MM.1S (cell line): ENCODE data around the gene FAAP100.

ENCODE experiments used
- DNase-seq: peaks from one replicate; pipeline ENCODE4 v3.0.0-alpha.2; 2015
- H2AFZ ChIP-seq: fragments of 300-600 bp; sonication (generic); 2 replicates; pipeline ENCODE4 v1.6.0; 2016; ENCODE audit warnings: antibody characterized with exemption, low read length
- H3F3A ChIP-seq: fragments of 300-600 bp; sonication (generic); 2 replicates; pipeline ENCODE4 v1.6.1; 2016; ENCODE audit warnings: mild to moderate bottlenecking, antibody characterized with exemption, low read length, moderate library complexity, mixed read lengths; ENCODE audit not compliant: insufficient read depth
- H3K27ac ChIP-seq: fragments of 300-600 bp; sonication (generic); 2 replicates; pipeline ENCODE4 v1.5.1; 2016; ENCODE audit warnings: mild to moderate bottlenecking, low read length
- H3K27me3 ChIP-seq: fragments of 300-600 bp; sonication (generic); replicated peaks from 2 replicates; pipeline ENCODE4 v1.6.0; 2016; ENCODE audit warnings: low read length; ENCODE audit not compliant: insufficient read depth
- H3K36me3 ChIP-seq: fragments of 300-600 bp; sonication (generic); replicated peaks from 2 replicates; pipeline ENCODE4 v1.6.1; 2016; ENCODE audit warnings: mild to moderate bottlenecking, low read length, mixed read lengths; ENCODE audit not compliant: insufficient read depth
- H3K4me1 ChIP-seq: fragments of 300-600 bp; sonication (generic); 2 replicates; pipeline ENCODE4 v1.6.1; 2016; ENCODE audit warnings: low read length, mixed read lengths
- H3K4me2 ChIP-seq: fragments of 300-600 bp; sonication (generic); 2 replicates; pipeline ENCODE4 v1.6.0; 2016; ENCODE audit warnings: low read depth, low read length
- H3K4me3 ChIP-seq: fragments of 300-600 bp; sonication (generic); 2 replicates; pipeline ENCODE4 v1.5.1; 2016; ENCODE audit warnings: low read length, mixed read lengths
- H3K79me2 ChIP-seq: fragments of 300-600 bp; sonication (generic); 2 replicates; pipeline ENCODE4 v1.6.1; 2016; ENCODE audit warnings: mixed run types, low read length, mixed read lengths
- H3K9ac ChIP-seq: fragments of 300-600 bp; sonication (generic); 2 replicates; pipeline ENCODE4 v1.6.1; 2016; ENCODE audit warnings: low read length, mixed read lengths
- H3K9me2 ChIP-seq: fragments of 300-600 bp; sonication (generic); replicated peaks from 2 replicates; pipeline ENCODE4 v1.6.1; 2016; ENCODE audit warnings: mild to moderate bottlenecking, low read length, mixed read lengths; ENCODE audit not compliant: insufficient read depth
- H3K9me3 ChIP-seq: fragments of 300-600 bp; sonication (generic); replicated peaks from 2 replicates; pipeline ENCODE4 v1.6.1; 2016; ENCODE audit warnings: mild to moderate bottlenecking, low read length, mixed read lengths; ENCODE audit not compliant: insufficient read depth
- H4K20me1 ChIP-seq: fragments of 300-600 bp; sonication (generic); 2 replicates; pipeline ENCODE4 v1.6.1; 2016; ENCODE audit warnings: mild to moderate bottlenecking, low read length, moderate library complexity, mixed read lengths; ENCODE audit not compliant: insufficient read depth
- EZH2 ChIP-seq: fragments of 300-600 bp; sonication (generic); optimal IDR thresholded peaks from 2 replicates; pipeline ENCODE3; 2017; ENCODE audit warnings: low read depth, mild to moderate bottlenecking, antibody characterized with exemption, low read length, mixed read lengths
- EZH2phosphoT487 ChIP-seq: fragments of 300-600 bp; sonication (generic); IDR thresholded peaks from 2 replicates; pipeline ENCODE4 v1.6.1; 2018; ENCODE audit warnings: antibody characterized with exemption, low read length
- TF ChIP-seq, protein P1 (sequence below): fragments of 300-600 bp; sonication (generic); IDR thresholded peaks from 2 replicates; pipeline ENCODE4 v1.5.1; 2016; ENCODE audit warnings: antibody characterized with exemption, low read length, mixed read lengths

FAAP100 gene

DNA sequence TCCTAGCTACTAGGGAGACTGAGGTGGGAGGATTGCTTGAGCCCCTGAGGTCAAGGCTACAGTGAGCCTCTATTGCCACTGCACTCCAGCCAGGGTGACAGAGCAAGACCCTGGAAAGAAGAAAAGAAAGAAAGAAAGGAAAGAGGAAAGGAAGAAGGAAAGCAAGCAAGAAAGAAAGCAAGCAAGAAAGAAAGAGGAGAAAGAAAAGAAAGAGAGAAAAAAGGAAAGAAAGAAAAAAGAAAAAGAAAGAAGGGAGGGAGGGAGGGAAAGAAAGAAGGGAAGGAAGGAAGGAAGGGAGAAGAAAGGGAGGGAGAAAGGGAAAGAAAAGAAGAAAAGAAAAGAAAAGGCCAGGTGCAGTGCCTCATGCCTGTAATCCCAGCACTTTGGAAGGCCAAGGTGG is 48.5 kb downstream of the FAAP100 start:
- Histone ChIP-seq H3K9me3 (no peaks in the 10 kb centered on the region), H3K4me3 (no peak overlapping the region), H3K9ac (no peak overlapping the region), H4K20me1 (no peaks in the 10 kb centered on the region; the same call in 1 of the 2 replicates), H3K4me1 (no peaks in the 10 kb centered on the region), H3F3A (peaks cover 9% of the 10 kb centered on the region), H3K36me3 (no peaks in the 10 kb centered on the region), H3K9me2 (no peaks in the 10 kb centered on the region), H2AFZ (no peak overlapping the region), H3K79me2 (no peaks in the 10 kb centered on the region), H3K4me2 (no peak overlapping the region), H3K27me3 (peaks cover 66% of the 10 kb centered on the region), H3K27ac (no peak overlapping the region)
- no peak for DNase-seq
- no peak for TF ChIP-seq EZH2phosphoT487
- TF ChIP-seq EZH2 = no peak
- TF ChIP-seq, protein P1, sequence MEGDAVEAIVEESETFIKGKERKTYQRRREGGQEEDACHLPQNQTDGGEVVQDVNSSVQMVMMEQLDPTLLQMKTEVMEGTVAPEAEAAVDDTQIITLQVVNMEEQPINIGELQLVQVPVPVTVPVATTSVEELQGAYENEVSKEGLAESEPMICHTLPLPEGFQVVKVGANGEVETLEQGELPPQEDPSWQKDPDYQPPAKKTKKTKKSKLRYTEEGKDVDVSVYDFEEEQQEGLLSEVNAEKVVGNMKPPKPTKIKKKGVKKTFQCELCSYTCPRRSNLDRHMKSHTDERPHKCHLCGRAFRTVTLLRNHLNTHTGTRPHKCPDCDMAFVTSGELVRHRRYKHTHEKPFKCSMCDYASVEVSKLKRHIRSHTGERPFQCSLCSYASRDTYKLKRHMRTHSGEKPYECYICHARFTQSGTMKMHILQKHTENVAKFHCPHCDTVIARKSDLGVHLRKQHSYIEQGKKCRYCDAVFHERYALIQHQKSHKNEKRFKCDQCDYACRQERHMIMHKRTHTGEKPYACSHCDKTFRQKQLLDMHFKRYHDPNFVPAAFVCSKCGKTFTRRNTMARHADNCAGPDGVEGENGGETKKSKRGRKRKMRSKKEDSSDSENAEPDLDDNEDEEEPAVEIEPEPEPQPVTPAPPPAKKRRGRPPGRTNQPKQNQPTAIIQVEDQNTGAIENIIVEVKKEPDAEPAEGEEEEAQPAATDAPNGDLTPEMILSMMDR = no peak

DNA sequence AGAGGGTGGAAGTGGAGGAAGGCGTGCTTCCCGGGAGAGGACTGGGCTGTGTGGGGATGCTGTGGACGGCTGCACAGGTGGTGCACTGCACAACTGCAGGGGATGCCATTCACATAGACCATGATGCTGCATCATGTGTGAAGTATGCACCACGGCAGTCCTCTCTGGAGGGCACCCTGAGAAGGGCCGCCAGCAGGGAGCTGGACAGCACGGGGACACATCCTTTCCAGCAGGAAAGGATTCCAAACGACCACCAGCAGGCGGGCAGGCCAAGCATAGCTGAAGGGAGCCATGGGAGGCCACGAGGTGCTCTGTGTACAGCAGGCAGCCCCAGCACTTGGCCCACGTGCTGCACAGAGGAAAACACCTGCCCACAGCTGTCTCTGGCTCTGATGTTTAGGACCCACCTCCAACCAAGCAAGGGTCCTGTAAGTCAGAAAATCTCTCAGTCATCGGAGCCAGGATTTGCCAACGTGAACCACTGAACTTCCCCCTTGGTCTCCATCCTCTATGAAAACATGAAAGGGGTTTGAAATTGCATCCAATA is 49.6 kb downstream of the FAAP100 start:
- no peaks in the 10 kb centered on the region for H3K4me1 ChIP-seq
- H3K36me3 ChIP-seq = no peaks in the 10 kb centered on the region
- no peak overlapping the region for H3K27ac ChIP-seq
- H3K4me2 ChIP-seq = no peak overlapping the region
- H4K20me1 ChIP-seq = no peaks in the 10 kb centered on the region
- no peaks in the 10 kb centered on the region for H3K79me2 ChIP-seq
- H3F3A ChIP-seq = peaks cover 2% of the 10 kb centered on the region
- no peak for DNase-seq
- no peak overlapping the region for H3K9ac ChIP-seq
- H3K9me2 ChIP-seq = no peaks in the 10 kb centered on the region
- TF ChIP-seq, protein P1 = no peak
- TF ChIP-seq EZH2phosphoT487 (no peak), EZH2 (no peak)
- H3K9me3 ChIP-seq = no peaks in the 10 kb centered on the region
- no peak overlapping the region for H2AFZ ChIP-seq
- peaks cover 74% of the 10 kb centered on the region for H3K27me3 ChIP-seq
- H3K4me3 ChIP-seq = no peak overlapping the region

DNA sequence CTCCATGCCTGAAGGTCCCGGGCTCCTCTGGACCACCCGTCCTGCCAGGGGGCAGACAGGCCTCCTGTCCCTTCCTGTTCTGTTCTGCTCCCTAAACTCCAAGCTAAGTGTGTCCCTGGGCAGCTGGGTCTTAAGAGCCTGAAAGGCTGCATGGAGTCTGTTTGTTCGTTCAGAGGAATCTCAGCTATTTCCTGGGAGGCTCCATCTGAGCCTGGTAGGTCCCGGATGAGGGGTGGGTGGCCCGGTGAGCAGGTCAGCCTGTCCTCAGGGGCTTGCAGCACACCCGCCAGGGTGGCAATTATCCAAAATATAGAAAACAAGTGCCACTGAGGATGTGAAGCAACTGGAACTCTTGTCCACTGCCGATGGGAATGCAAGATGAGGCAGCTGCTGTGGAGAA is 52.1 kb downstream of the FAAP100 start:
- no peak overlapping the region for H3K9ac ChIP-seq
- TF ChIP-seq EZH2phosphoT487 = no peak
- no peak for TF ChIP-seq EZH2
- TF ChIP-seq, protein P1 = no peak

More for the DNA sequence above, 52.1 kb downstream of the FAAP100 start:
- Histone ChIP-seq H3K27ac (no peak overlapping the region), H4K20me1 (no peaks in the 10 kb centered on the region), H3K4me3 (no peak overlapping the region), H2AFZ (no peak overlapping the region), H3K9me3 (no peaks in the 10 kb centered on the region), H3K27me3 (peaks cover 91% of the 10 kb centered on the region), H3K9me2 (no peaks in the 10 kb centered on the region), H3F3A (no peaks in the 10 kb centered on the region), H3K79me2 (no peaks in the 10 kb centered on the region), H3K36me3 (no peaks in the 10 kb centered on the region), H3K4me2 (no peak overlapping the region), H3K4me1 (peaks cover under 1% of the 10 kb centered on the region; the same call in 1 of the 2 replicates)
- no peak for DNase-seq
